ENCODE results near the gene ZIC4.

ZIC4 gene

GRCh38 chr3:147422601-147423536 is 16.5 kb upstream of the ZIC4 start:
- DNase-seq (ENCODE audit: low read depth) = no peak
- H3K4me3 ChIP-seq (ENCODE audit: control insufficient read depth, low read depth, low read length) = no peak overlapping the region
- no peak for TF ChIP-seq CTCF (IDR thresholded peaks at IDR 0.05; ENCODE audit: control insufficient read depth, insufficient read depth, low read depth, low read length, missing control alignments)

GRCh38 chr3:147422196-147422595 is 15.9 kb upstream of the ZIC4 start:
- DNase-seq (ENCODE audit: low read depth) = no peak
- H3K4me3 ChIP-seq (ENCODE audit: control insufficient read depth, low read depth, low read length) = no peak overlapping the region
- no peak for TF ChIP-seq CTCF (IDR thresholded peaks at IDR 0.05; ENCODE audit: control insufficient read depth, insufficient read depth, low read depth, low read length, missing control alignments)

GRCh38 chr3:147421184-147421912 is 15.0 kb upstream of the ZIC4 start:
- TF ChIP-seq CTCF (IDR thresholded peaks at IDR 0.05; ENCODE audit: control insufficient read depth, insufficient read depth, low read depth, low read length, missing control alignments) = no peak
- no peak for DNase-seq (ENCODE audit: low read depth)
- H3K4me3 ChIP-seq (ENCODE audit: control insufficient read depth, low read depth, low read length) = no peak overlapping the region

- DNase-seq (ENCODE audit: low read depth) = no peak
- no peak overlapping the region for H3K4me3 ChIP-seq (ENCODE audit: control insufficient read depth, low read depth, low read length)
- no peak for TF ChIP-seq CTCF (IDR thresholded peaks at IDR 0.05; ENCODE audit: control insufficient read depth, insufficient read depth, low read depth, low read length, missing control alignments)
These were observed 14.2 kb upstream of the ZIC4 start for GRCh38 chr3:147420353-147421183.

- no peak for TF ChIP-seq CTCF (IDR thresholded peaks at IDR 0.05; ENCODE audit: control insufficient read depth, insufficient read depth, low read depth, low read length, missing control alignments)
- DNase-seq (ENCODE audit: low read depth) = no peak
- H3K4me3 ChIP-seq (ENCODE audit: control insufficient read depth, low read depth, low read length) = no peak overlapping the region
These were observed 13.5 kb upstream of the ZIC4 start for GRCh38 chr3:147419781-147420224.

All from AG09309 (cell line).